ENCODE data around the gene C1orf159.

C1orf159 gene

GRCh38 chr1:1055841-1056736 lies 59.8 kb downstream of the C1orf159 start:
- H3K27ac ChIP-seq (ENCODE audit: low read length), result no peak overlapping the region
- H3K27me3 ChIP-seq (ENCODE audit: low read depth, low read length), result peaks cover 15% of the 10 kb centered on the region
- no peak overlapping the region for H2AFZ ChIP-seq (ENCODE audit: low read depth, low read length)
- H3K79me2 ChIP-seq (ENCODE audit: low read length), result no peaks in the 10 kb centered on the region
- no peak overlapping the region for H3K4me2 ChIP-seq (ENCODE audit: low read length)
- no peak overlapping the region for H3K9ac ChIP-seq (ENCODE audit: low read length)
- H3K9me3 ChIP-seq (ENCODE audit: insufficient read depth, low read length), result no peaks in the 10 kb centered on the region
- H3K4me3 ChIP-seq (ENCODE audit: low read length), result no peak overlapping the region
- no peaks in the 10 kb centered on the region for H4K20me1 ChIP-seq (ENCODE audit: insufficient read depth, low read length)
- TF ChIP-seq CTCF (IDR thresholded peaks at IDR 0.05; ENCODE audit: low read depth, low read length) (no peak), EZH2phosphoT487 (IDR thresholded peaks at IDR 0.05; ENCODE audit: low read depth) (no peak)
- peaks cover 2% of the 10 kb centered on the region; the same call in 1 of the 2 replicates for H3K4me1 ChIP-seq (ENCODE audit: low read length)
- H3K36me3 ChIP-seq (replicated peaks; ENCODE audit: low read depth, low read length), result no peaks in the 10 kb centered on the region

GRCh38 chr1:1054971-1055370 lies 60.9 kb downstream of the C1orf159 start:
- no peak overlapping the region for H3K27ac ChIP-seq (ENCODE audit: low read length)
- peaks cover 9% of the 10 kb centered on the region for H3K4me1 ChIP-seq (ENCODE audit: low read length)
- no peak overlapping the region for H3K9ac ChIP-seq (ENCODE audit: low read length)
- H3K4me2 ChIP-seq (ENCODE audit: low read length), result no peak overlapping the region
- H3K27me3 ChIP-seq (ENCODE audit: low read depth, low read length), result peaks cover 8% of the 10 kb centered on the region; the same call in 1 of the 2 replicates
- no peaks in the 10 kb centered on the region for H3K36me3 ChIP-seq (replicated peaks; ENCODE audit: low read depth, low read length)
- no peaks in the 10 kb centered on the region for H3K9me3 ChIP-seq (ENCODE audit: insufficient read depth, low read length)
- H2AFZ ChIP-seq (ENCODE audit: low read depth, low read length), result no peak overlapping the region
- no peaks in the 10 kb centered on the region for H3K79me2 ChIP-seq (ENCODE audit: low read length)
- no peak overlapping the region for H3K4me3 ChIP-seq (ENCODE audit: low read length)
- no peaks in the 10 kb centered on the region for H4K20me1 ChIP-seq (ENCODE audit: insufficient read depth, low read length)
- no peak for TF ChIP-seq CTCF (IDR thresholded peaks at IDR 0.05; ENCODE audit: low read depth, low read length)
- no peak for TF ChIP-seq EZH2phosphoT487 (IDR thresholded peaks at IDR 0.05; ENCODE audit: low read depth)

- no peak overlapping the region for H3K4me2 ChIP-seq (ENCODE audit: low read length)
- peaks cover 6% of the 10 kb centered on the region for H3K4me1 ChIP-seq (ENCODE audit: low read length)
- no peak overlapping the region for H3K27ac ChIP-seq (ENCODE audit: low read length)
- no peaks in the 10 kb centered on the region for H3K9me3 ChIP-seq (ENCODE audit: insufficient read depth, low read length)
- H3K4me3 ChIP-seq (ENCODE audit: low read length), result no peak overlapping the region
- TF ChIP-seq EZH2phosphoT487 (IDR thresholded peaks at IDR 0.05; ENCODE audit: low read depth) (no peak), CTCF (IDR thresholded peaks at IDR 0.05; ENCODE audit: low read depth, low read length) (no peak)
- no peaks in the 10 kb centered on the region for H3K36me3 ChIP-seq (replicated peaks; ENCODE audit: low read depth, low read length)
- no peaks in the 10 kb centered on the region for H4K20me1 ChIP-seq (ENCODE audit: insufficient read depth, low read length)
- H3K27me3 ChIP-seq (ENCODE audit: low read depth, low read length), result 0 out of 2 replicates have a peak, but pooled peaks cover 5% of the 10 kb centered on the region
- H3K9ac ChIP-seq (ENCODE audit: low read length), result no peak overlapping the region
- H3K79me2 ChIP-seq (ENCODE audit: low read length), result no peaks in the 10 kb centered on the region
- H2AFZ ChIP-seq (ENCODE audit: low read depth, low read length), result no peak overlapping the region
Measured at GRCh38 chr1:1054099-1054700, 61.7 kb downstream of the C1orf159 start.

- TF ChIP-seq EZH2phosphoT487 (IDR thresholded peaks at IDR 0.05; ENCODE audit: low read depth) (no peak), CTCF (IDR thresholded peaks at IDR 0.05; ENCODE audit: low read depth, low read length) (no peak)
- no peak overlapping the region for H3K4me2 ChIP-seq (ENCODE audit: low read length)
- H4K20me1 ChIP-seq (ENCODE audit: insufficient read depth, low read length), result no peaks in the 10 kb centered on the region
- 0 out of 2 replicates have a peak, but pooled peaks cover 2% of the 10 kb centered on the region for H3K27me3 ChIP-seq (ENCODE audit: low read depth, low read length)
- H3K9ac ChIP-seq (ENCODE audit: low read length), result no peak overlapping the region
- H3K4me1 ChIP-seq (ENCODE audit: low read length), result peaks cover 6% of the 10 kb centered on the region
- H3K4me3 ChIP-seq (ENCODE audit: low read length), result no peak overlapping the region
- H2AFZ ChIP-seq (ENCODE audit: low read depth, low read length), result no peak overlapping the region
- H3K27ac ChIP-seq (ENCODE audit: low read length), result no peak overlapping the region
- no peaks in the 10 kb centered on the region for H3K9me3 ChIP-seq (ENCODE audit: insufficient read depth, low read length)
- H3K79me2 ChIP-seq (ENCODE audit: low read length), result no peaks in the 10 kb centered on the region
- H3K36me3 ChIP-seq (replicated peaks; ENCODE audit: low read depth, low read length), result no peaks in the 10 kb centered on the region
Measured at GRCh38 chr1:1053682-1054081, 62.2 kb downstream of the C1orf159 start.
